ENCODE data around the gene C11orf68. TPM values are rescaled to one million over a fixed set of nuclear protein-coding genes. Genes with fewer than 3 reads are reported as not detected.

C11orf68 gene
- total and polyA plus RNA-seq, 2 experiments from 2014 or later = 16.8 to 23.2 TPM

DNA sequence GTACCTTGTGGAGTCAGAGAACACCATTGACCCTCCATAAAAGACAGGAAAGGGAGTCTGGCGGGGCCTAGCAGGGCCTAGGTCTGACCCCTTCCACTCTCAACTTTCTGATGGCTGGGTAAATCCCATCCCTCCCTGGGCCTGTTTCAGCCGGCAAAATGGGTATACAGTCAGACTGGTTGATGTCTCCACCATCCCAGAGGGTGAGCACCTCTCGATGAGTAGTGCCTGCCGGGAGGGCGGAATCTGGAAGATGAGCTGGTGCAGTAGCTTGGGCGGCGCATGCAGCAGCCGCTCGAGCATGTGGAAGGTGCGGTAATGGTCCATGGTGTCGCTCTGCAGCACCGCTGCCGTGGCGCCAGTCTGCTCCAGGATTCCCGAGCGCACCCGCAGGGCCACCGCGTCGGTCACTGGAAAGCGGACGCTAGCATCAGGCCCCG, 31.1 kb downstream of the C11orf68 start (continued):
- TF ChIP-seq JUNB (IDR thresholded peaks at IDR 0.05; ENCODE audit: unreplicated experiment) (no peak), NANOG (IDR thresholded peaks at IDR 0.05; ENCODE audit: borderline replicate concordance) (no peak), ZNF114 (CRISPR knock-in tag; IDR thresholded peaks at IDR 0.05) (no peak), ZNF331 (CRISPR knock-in tag; IDR thresholded peaks at IDR 0.05; ENCODE audit: low read depth) (no peak), EZH2phosphoT487 (IDR thresholded peaks at IDR 0.05; ENCODE audit: unreplicated experiment) (no peak)
- TF ChIP-seq, protein P1, sequence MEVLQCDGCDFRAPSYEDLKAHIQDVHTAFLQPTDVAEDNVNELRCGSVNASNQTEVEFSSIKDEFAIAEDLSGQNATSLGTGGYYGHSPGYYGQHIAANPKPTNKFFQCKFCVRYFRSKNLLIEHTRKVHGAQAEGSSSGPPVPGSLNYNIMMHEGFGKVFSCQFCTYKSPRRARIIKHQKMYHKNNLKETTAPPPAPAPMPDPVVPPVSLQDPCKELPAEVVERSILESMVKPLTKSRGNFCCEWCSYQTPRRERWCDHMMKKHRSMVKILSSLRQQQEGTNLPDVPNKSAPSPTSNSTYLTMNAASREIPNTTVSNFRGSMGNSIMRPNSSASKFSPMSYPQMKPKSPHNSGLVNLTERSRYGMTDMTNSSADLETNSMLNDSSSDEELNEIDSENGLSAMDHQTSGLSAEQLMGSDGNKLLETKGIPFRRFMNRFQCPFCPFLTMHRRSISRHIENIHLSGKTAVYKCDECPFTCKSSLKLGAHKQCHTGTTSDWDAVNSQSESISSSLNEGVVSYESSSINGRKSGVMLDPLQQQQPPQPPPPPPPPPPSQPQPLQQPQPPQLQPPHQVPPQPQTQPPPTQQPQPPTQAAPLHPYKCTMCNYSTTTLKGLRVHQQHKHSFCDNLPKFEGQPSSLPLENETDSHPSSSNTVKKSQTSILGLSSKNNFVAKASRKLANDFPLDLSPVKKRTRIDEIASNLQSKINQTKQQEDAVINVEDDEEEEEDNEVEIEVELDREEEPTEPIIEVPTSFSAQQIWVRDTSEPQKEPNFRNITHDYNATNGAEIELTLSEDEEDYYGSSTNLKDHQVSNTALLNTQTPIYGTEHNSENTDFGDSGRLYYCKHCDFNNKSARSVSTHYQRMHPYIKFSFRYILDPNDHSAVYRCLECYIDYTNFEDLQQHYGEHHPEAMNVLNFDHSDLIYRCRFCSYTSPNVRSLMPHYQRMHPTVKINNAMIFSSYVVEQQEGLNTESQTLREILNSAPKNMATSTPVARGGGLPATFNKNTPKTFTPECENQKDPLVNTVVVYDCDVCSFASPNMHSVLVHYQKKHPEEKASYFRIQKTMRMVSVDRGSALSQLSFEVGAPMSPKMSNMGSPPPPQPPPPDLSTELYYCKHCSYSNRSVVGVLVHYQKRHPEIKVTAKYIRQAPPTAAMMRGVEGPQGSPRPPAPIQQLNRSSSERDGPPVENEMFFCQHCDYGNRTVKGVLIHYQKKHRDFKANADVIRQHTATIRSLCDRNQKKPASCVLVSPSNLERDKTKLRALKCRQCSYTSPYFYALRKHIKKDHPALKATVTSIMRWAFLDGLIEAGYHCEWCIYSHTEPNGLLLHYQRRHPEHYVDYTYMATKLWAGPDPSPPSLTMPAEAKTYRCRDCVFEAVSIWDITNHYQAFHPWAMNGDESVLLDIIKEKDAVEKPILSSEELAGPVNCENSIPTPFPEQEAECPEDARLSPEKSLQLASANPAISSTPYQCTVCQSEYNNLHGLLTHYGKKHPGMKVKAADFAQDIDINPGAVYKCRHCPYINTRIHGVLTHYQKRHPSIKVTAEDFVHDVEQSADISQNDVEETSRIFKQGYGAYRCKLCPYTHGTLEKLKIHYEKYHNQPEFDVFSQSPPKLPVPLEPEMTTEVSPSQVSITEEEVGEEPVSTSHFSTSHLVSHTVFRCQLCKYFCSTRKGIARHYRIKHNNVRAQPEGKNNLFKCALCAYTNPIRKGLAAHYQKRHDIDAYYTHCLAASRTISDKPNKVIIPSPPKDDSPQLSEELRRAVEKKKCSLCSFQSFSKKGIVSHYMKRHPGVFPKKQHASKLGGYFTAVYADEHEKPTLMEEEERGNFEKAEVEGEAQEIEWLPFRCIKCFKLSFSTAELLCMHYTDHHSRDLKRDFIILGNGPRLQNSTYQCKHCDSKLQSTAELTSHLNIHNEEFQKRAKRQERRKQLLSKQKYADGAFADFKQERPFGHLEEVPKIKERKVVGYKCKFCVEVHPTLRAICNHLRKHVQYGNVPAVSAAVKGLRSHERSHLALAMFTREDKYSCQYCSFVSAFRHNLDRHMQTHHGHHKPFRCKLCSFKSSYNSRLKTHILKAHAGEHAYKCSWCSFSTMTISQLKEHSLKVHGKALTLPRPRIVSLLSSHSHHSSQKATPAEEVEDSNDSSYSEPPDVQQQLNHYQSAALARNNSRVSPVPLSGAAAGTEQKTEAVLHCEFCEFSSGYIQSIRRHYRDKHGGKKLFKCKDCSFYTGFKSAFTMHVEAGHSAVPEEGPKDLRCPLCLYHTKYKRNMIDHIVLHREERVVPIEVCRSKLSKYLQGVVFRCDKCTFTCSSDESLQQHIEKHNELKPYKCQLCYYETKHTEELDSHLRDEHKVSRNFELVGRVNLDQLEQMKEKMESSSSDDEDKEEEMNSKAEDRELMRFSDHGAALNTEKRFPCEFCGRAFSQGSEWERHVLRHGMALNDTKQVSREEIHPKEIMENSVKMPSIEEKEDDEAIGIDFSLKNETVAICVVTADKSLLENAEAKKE (CRISPR knock-in tag; IDR thresholded peaks at IDR 0.05) = no peak

DNA sequence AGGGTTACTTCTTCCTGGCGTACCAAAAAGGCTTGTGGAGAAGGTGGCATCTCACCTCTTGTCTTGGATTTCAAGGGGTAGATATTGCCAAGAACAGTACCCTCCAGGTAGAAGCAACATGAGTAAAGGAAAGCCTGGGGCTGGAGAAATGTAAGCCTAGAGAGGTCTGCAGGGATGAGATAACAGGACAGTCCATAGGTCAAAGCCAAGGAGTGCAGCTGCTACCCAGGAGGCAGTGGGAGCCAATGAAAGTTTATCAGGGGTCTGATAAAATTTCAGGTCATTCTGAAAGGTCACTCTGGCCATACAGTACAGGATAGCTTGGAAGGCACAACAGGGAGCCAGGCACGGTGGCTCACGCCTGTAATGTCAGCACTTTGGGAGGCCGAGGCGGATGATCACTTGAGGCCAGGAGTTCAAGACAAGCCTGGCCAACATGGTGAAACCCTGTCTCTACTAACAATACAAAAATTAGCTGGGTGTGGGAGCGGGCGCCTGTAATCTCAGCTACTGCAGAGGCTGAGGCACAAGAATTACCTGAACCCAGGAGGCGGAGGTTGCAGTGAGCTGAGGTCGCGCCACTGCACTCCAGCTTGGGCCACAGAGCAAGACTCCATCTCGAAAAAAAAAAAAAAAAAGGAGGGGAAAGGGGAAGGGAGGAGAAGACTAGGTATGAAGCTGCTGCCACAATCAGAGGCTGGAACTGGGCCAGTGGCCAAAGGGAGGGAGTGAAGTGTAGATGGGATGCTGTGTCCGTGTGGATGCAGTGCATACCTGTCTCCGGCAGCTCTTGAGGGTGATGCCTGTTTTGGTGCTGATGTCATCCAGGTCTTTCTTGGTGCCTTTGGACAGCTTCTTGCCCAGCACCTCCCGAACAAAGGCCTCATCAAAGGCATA, 31.8 kb downstream of the C11orf68 start:
- peaks cover 24% of the 10 kb centered on the region for H3K4me1 ChIP-seq (ENCODE audit: insufficient read depth)
- peak overlapping the region; percentile 93 for H3K4me3 ChIP-seq
- peak overlapping the region; percentile 99 for H3K27ac Mint-ChIP-seq
- DNase-seq (ENCODE audit: low spot score) = no peak
- H3K9me2 ChIP-seq (ENCODE audit: insufficient read depth) = no peaks in the 10 kb centered on the region
- peaks cover 22% of the 10 kb centered on the region for H4K20me1 ChIP-seq (replicated peaks; ENCODE audit: insufficient read depth)
- peaks cover 39% of the 10 kb centered on the region for H3F3A ChIP-seq (replicated peaks; ENCODE audit: low read depth)
- H3K4me3 Mint-ChIP-seq = peak overlapping the region; percentile 98
- peaks cover 45% of the 10 kb centered on the region for H3K36me3 Mint-ChIP-seq (ENCODE audit: low read depth)
- peak overlapping the region; percentile 95; the same call in 1 of the 2 replicates for H2AFZ ChIP-seq
- H3K27me3 Mint-ChIP-seq (ENCODE audit: insufficient read depth, low read depth, poor library complexity) = peaks cover 32% of the 10 kb centered on the region
- H3K79me2 ChIP-seq (replicated peaks; ENCODE audit: insufficient read depth) = peaks cover 12% of the 10 kb centered on the region
- ATAC-seq = no peak
- peak overlapping the region; percentile 78; the same call in 1 of the 2 replicates for H3K27ac ChIP-seq (ENCODE audit: low read depth)
- peaks cover 31% of the 10 kb centered on the region for H3K4me1 Mint-ChIP-seq
- H3K36me3 ChIP-seq (ENCODE audit: insufficient read depth) = peaks cover 14% of the 10 kb centered on the region; the same call in 1 of the 2 replicates
- peaks cover 2% of the 10 kb centered on the region; the same call in 1 of the 3 replicates for H3K9me3 Mint-ChIP-seq
- H3K27me3 ChIP-seq (ENCODE audit: insufficient read depth) = peaks cover 23% of the 10 kb centered on the region
- peak overlapping the region; percentile 89 for H3K4me2 ChIP-seq
- TF ChIP-seq CREB1 (CRISPR knock-in tag; IDR thresholded peaks at IDR 0.05; ENCODE audit: low read depth) = no peak
- TF ChIP-seq, protein P2, sequence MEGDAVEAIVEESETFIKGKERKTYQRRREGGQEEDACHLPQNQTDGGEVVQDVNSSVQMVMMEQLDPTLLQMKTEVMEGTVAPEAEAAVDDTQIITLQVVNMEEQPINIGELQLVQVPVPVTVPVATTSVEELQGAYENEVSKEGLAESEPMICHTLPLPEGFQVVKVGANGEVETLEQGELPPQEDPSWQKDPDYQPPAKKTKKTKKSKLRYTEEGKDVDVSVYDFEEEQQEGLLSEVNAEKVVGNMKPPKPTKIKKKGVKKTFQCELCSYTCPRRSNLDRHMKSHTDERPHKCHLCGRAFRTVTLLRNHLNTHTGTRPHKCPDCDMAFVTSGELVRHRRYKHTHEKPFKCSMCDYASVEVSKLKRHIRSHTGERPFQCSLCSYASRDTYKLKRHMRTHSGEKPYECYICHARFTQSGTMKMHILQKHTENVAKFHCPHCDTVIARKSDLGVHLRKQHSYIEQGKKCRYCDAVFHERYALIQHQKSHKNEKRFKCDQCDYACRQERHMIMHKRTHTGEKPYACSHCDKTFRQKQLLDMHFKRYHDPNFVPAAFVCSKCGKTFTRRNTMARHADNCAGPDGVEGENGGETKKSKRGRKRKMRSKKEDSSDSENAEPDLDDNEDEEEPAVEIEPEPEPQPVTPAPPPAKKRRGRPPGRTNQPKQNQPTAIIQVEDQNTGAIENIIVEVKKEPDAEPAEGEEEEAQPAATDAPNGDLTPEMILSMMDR (conservative IDR thresholded peaks at IDR 0.05; ENCODE audit: low read depth in 2 of 2) = no peak
- no peak for TF ChIP-seq STAT1 (IDR thresholded peaks at IDR 0.05; ENCODE audit: unreplicated experiment)
- TF ChIP-seq NANOG (IDR thresholded peaks at IDR 0.05; ENCODE audit: borderline replicate concordance) = no peak
- no peak for TF ChIP-seq JUNB (IDR thresholded peaks at IDR 0.05; ENCODE audit: unreplicated experiment)
